GM23338 (cell line): Measurements from ENCODE around the gene PRR27. TPM values are rescaled to one million over a fixed set of nuclear protein-coding genes. Genes with fewer than 3 reads are reported as not detected.

Experiments
- ATAC-seq: fragments of 200-7000 bp; cut with Tn5 transposase; 3 replicates; pipeline ENCODE4 v1.9.1; 2020
- DNase-seq: peaks from one replicate; pipeline ENCODE4 v3.0.0-alpha.2; 2015; ENCODE audit warnings: low spot score
- H2AFZ ChIP-seq: fragments of 200-600 bp; sonication (generic); 2 replicates; pipeline ENCODE4 v1.8.0; 2016; ENCODE audit warnings: antibody characterized with exemption, mild to moderate bottlenecking, moderate library complexity
- H3F3A ChIP-seq: fragments of 200-600 bp; sonication (generic); replicated peaks from 2 replicates; pipeline ENCODE4 v1.8.0; 2017; ENCODE audit warnings: antibody characterized with exemption, mixed run types, low read depth
- H3K27ac ChIP-seq: fragments of 200-600 bp; sonication (generic); 2 replicates; pipeline ENCODE4 v1.6.1; 2016; ENCODE audit warnings: low read depth
- H3K27me3 ChIP-seq: fragments of 200-600 bp; sonication (generic); 2 replicates; pipeline ENCODE4 v1.8.0; 2016; ENCODE audit warnings: mild to moderate bottlenecking, mixed run types, moderate library complexity; ENCODE audit not compliant: insufficient read depth
- H3K36me3 ChIP-seq: fragments of 200-600 bp; sonication (generic); 2 replicates; pipeline ENCODE4 v1.8.0; 2016; ENCODE audit warnings: mild to moderate bottlenecking; ENCODE audit not compliant: insufficient read depth
- H3K4me1 ChIP-seq: fragments of 200-600 bp; sonication (generic); 2 replicates; pipeline ENCODE4 v1.8.0; 2016; ENCODE audit warnings: mild to moderate bottlenecking, moderate library complexity; ENCODE audit not compliant: insufficient read depth
- H3K4me2 ChIP-seq: fragments of 200-600 bp; sonication (generic); 2 replicates; pipeline ENCODE4 v1.7.1; 2017; ENCODE audit warnings: mixed run types
- H3K4me3 ChIP-seq: fragments of 200-600 bp; sonication (generic); 2 replicates; pipeline ENCODE4 v1.6.1; 2016; ENCODE audit warnings: mixed run types
- H3K79me2 ChIP-seq: fragments of 200-600 bp; sonication (generic); replicated peaks from 2 replicates; pipeline ENCODE4 v1.8.0; 2017; ENCODE audit warnings: mild to moderate bottlenecking; ENCODE audit not compliant: insufficient read depth
- H3K9me2 ChIP-seq: fragments of 200-600 bp; sonication (generic); 2 replicates; pipeline ENCODE4 v1.8.0; 2017; ENCODE audit not compliant: insufficient read depth
- H4K20me1 ChIP-seq: fragments of 200-600 bp; sonication (generic); replicated peaks from 2 replicates; pipeline ENCODE4 v1.8.0; 2017; ENCODE audit warnings: mild to moderate bottlenecking; ENCODE audit not compliant: insufficient read depth
- H3K27ac Mint-ChIP-seq: 2 replicates; pipeline ENCODE4 v1.8.0; 2020; ENCODE audit warnings: inconsistent platforms, mild to moderate bottlenecking, moderate library complexity, mixed read lengths
- H3K27me3 Mint-ChIP-seq: 3 replicates; pipeline ENCODE4 v1.8.0; 2022; ENCODE audit warnings: low read depth, mild to moderate bottlenecking, moderate library complexity, mixed read lengths, inconsistent platforms; ENCODE audit not compliant: insufficient read depth, poor library complexity
- H3K36me3 Mint-ChIP-seq: 3 replicates; pipeline ENCODE4 v1.8.0; 2021; ENCODE audit warnings: low read depth, mild to moderate bottlenecking, inconsistent platforms, moderate library complexity, mixed read lengths
- H3K4me1 Mint-ChIP-seq: 3 replicates; pipeline ENCODE4 v1.8.0; 2020; ENCODE audit warnings: mild to moderate bottlenecking, inconsistent platforms, mixed read lengths
- H3K4me3 Mint-ChIP-seq: 3 replicates; pipeline ENCODE4 v1.8.0; 2021; ENCODE audit warnings: moderate library complexity, mild to moderate bottlenecking, inconsistent platforms, mixed read lengths
- H3K9me3 Mint-ChIP-seq: 3 replicates; pipeline ENCODE4 v1.8.0; 2020; ENCODE audit warnings: moderate library complexity, mild to moderate bottlenecking, inconsistent platforms, mixed read lengths
- CREB1 ChIP-seq: fragments of 250-450 bp; sonication (Bioruptor Pico); IDR thresholded peaks from 2 replicates; pipeline ENCODE4 v1.5.0; 2020; ENCODE audit warnings: low read depth, mild to moderate bottlenecking, moderate library complexity
- CTCF ChIP-seq, 2 experiments: fragments of 200-600 bp in 1 of 2; sonication (generic) in 1 of 2; conservative IDR thresholded peaks; 2 replicates each; pipeline versions ENCODE4 v1.5.1 to v1.6.1; 2016 to 2017; ENCODE audit warnings: antibody characterized with exemption in 2 of 2, low read depth in 2 of 2, mild to moderate bottlenecking in 2 of 2, moderate library complexity in 1 of 2
- ETS1 ChIP-seq: IDR thresholded peaks from 2 replicates; pipeline ENCODE4 v1.6.1; 2016; ENCODE audit warnings: antibody characterized with exemption
- EZH2 ChIP-seq: fragments of 200-600 bp; sonication (generic); IDR thresholded peaks from one replicate; pipeline ENCODE4 v1.8.0; 2017; ENCODE audit warnings: antibody characterized with exemption, mild to moderate bottlenecking, low read depth; ENCODE audit not compliant: unreplicated experiment
- EZH2phosphoT487 ChIP-seq: fragments of 200-600 bp; sonication (generic); IDR thresholded peaks from one replicate; pipeline ENCODE4 v1.8.1; 2018; ENCODE audit warnings: antibody characterized with exemption; ENCODE audit not compliant: unreplicated experiment
- JUNB ChIP-seq: IDR thresholded peaks from one replicate; pipeline ENCODE4 v1.6.1; 2016; ENCODE audit warnings: antibody characterized with exemption; ENCODE audit not compliant: unreplicated experiment
- NANOG ChIP-seq: IDR thresholded peaks from 2 replicates; pipeline ENCODE4 v1.6.1; 2016; ENCODE audit warnings: antibody characterized with exemption, borderline replicate concordance
- POLR2AphosphoS5 ChIP-seq: IDR thresholded peaks from 2 replicates; pipeline ENCODE4 v1.6.1; 2016; ENCODE audit warnings: antibody characterized with exemption, low read depth
- REST ChIP-seq: IDR thresholded peaks from one replicate; pipeline ENCODE4 v1.6.1; 2018; ENCODE audit warnings: antibody characterized with exemption; ENCODE audit not compliant: unreplicated experiment
- STAT1 ChIP-seq: IDR thresholded peaks from one replicate; pipeline ENCODE4 v1.6.1; 2016; ENCODE audit warnings: antibody characterized with exemption; ENCODE audit not compliant: unreplicated experiment
- ZNF114 ChIP-seq: fragments of 250-450 bp; sonication (Bioruptor Pico); IDR thresholded peaks from 2 replicates; pipeline ENCODE4 v1.5.0; 2020; ENCODE audit warnings: mild to moderate bottlenecking, moderate library complexity
- ZNF331 ChIP-seq: fragments of 250-450 bp; sonication (Bioruptor Pico); IDR thresholded peaks from 2 replicates; pipeline ENCODE4 v1.5.0; 2020; ENCODE audit warnings: low read depth, mild to moderate bottlenecking, moderate library complexity
- ZNF462 ChIP-seq: fragments of 250-450 bp; sonication (Bioruptor Pico); IDR thresholded peaks from 2 replicates; pipeline ENCODE4 v1.5.0; 2020; ENCODE audit warnings: mild to moderate bottlenecking, moderate library complexity
- polyA plus RNA-seq: library from polyadenylated mRNA; unstranded; fragments of >200 nt; fragmentation: Nextera tagmentation; extraction: Ambion mirVana; gene quantifications from 2 replicates; pipeline ENCODE4 v1.2.1, GENCODE V29; 2016
- total RNA-seq: library from RNA; depleted of rRNA; stranded (reverse); fragments of >200 nt; shearing (Covaris generic); gene quantifications from 2 replicates; pipeline ENCODE4 v1.2.3, GENCODE V29; 2014

PRR27 gene
- total and polyA plus RNA-seq, 2 experiments from 2014 or later = not detected

GRCh38 chr4:70120323-70120722 is 33.7 kb upstream of the PRR27 start:
- H3F3A ChIP-seq = no peaks in the 10 kb centered on the region
- ATAC-seq (no peak), DNase-seq (no peak)
- no peaks in the 10 kb centered on the region for H3K36me3 ChIP-seq
- no peak overlapping the region for H3K4me2 ChIP-seq
- H3K27ac Mint-ChIP-seq = no peak overlapping the region
- no peak overlapping the region for H3K27ac ChIP-seq
- TF ChIP-seq EZH2phosphoT487 (no peak), ETS1 (no peak), EZH2 (no peak), CREB1 (CRISPR knock-in tag) (no peak), JUNB (no peak), POLR2AphosphoS5 (no peak), NANOG (no peak), ZNF462 (no peak), STAT1 (no peak), CTCF (conservative IDR thresholded peaks at IDR 0.05; ENCODE audit: low read depth in 2 of 2) (no peak), ZNF331 (CRISPR knock-in tag) (no peak), ZNF114 (CRISPR knock-in tag) (no peak), REST (no peak)
- no peaks in the 10 kb centered on the region for H3K36me3 Mint-ChIP-seq
- no peaks in the 10 kb centered on the region for H3K9me2 ChIP-seq
- H3K27me3 Mint-ChIP-seq = no peaks in the 10 kb centered on the region
- H3K27me3 ChIP-seq = no peaks in the 10 kb centered on the region
- H3K9me3 Mint-ChIP-seq = no peaks in the 10 kb centered on the region
- no peaks in the 10 kb centered on the region for H4K20me1 ChIP-seq
- H3K79me2 ChIP-seq = no peaks in the 10 kb centered on the region
- H3K4me1 Mint-ChIP-seq = no peaks in the 10 kb centered on the region
- peak overlapping the region; percentile 53; the same call in 1 of the 2 replicates for H2AFZ ChIP-seq
- no peaks in the 10 kb centered on the region for H3K4me1 ChIP-seq
- no peak overlapping the region for H3K4me3 Mint-ChIP-seq
- no peak overlapping the region for H3K4me3 ChIP-seq
